T-helper 17 cell (primary cell): ENCODE results near the gene GNS. TPM values are rescaled to one million over a fixed set of nuclear protein-coding genes. Genes with fewer than 3 reads are reported as not detected.
"Not testable (repeated sequence)": the region's sequence is repeated elsewhere in the genome, so short reads cannot be mapped to it uniquely, and the experiment has no call there.

Experiments
- ATAC-seq: fragments of 150-1000 bp; cut with Tn5 transposase; 2 replicates; pipeline ENCODE4 v1.10.0; 2021; ENCODE audit warnings: mild to moderate bottlenecking, moderate library complexity
- DNase-seq, 3 donors: peaks; one replicate each; pipeline versions ENCODE4 v3.0.0 to v3.0.0-alpha.2; 2020 to 2021
- H3K9me3 ChIP-seq: one replicate; pipeline ENCODE4 v1.7.0; 2013; ENCODE audit warnings: low read length, mild to moderate bottlenecking; ENCODE audit not compliant: control insufficient read depth, poor library complexity, severe bottlenecking
- H3K27ac Mint-ChIP-seq: one replicate; pipeline ENCODE4 v1.8.0; 2022; ENCODE audit warnings: mild to moderate bottlenecking, moderate library complexity, mixed read lengths
- H3K27me3 Mint-ChIP-seq: one replicate; pipeline ENCODE4 v1.8.0; 2022; ENCODE audit warnings: mixed read lengths
- H3K36me3 Mint-ChIP-seq: one replicate; pipeline ENCODE4 v1.8.0; 2022; ENCODE audit warnings: low read depth, mixed read lengths
- H3K4me1 Mint-ChIP-seq: one replicate; pipeline ENCODE4 v1.8.0; 2022; ENCODE audit warnings: mild to moderate bottlenecking, mixed read lengths
- H3K4me3 Mint-ChIP-seq: one replicate; pipeline ENCODE4 v1.8.0; 2022; ENCODE audit warnings: mild to moderate bottlenecking, moderate library complexity, mixed read lengths
- total RNA-seq, 4 donors: library from RNA in 2 of 4; stranded (reverse) in 2 of 4; gene quantifications; one replicate each; pipeline ENCODE4 v1.2.3 and lab custom pipeline; 2022 to 2026

Gene GNS
- total RNA-seq, 2 donors from 2014 or later: 21.0 to 22.4 TPM

DNA sequence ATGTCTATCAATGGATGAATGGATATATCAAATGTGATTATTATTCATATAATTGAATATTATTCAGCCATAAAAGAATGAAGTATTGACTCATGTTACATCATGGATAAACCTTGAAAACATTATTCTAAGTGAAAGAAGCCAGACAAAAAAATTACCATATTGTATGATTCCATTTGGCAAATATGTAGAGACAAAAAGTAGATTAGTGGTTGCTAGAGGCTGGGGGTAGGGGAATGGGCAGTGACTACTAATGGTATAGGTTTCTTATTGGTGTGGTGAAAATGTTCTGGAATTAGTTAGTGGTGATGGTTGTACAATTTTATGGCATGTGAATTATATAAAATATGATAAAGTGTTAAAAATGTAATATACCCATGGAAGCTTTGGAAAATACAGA lies 31.8 kb upstream of the GNS start:
- H3K9me3 ChIP-seq: no peaks in the 10 kb centered on the region
- H3K27ac Mint-ChIP-seq: no peak overlapping the region
- ATAC-seq: no peak
- peaks cover 5% of the 10 kb centered on the region for H3K36me3 Mint-ChIP-seq
- H3K4me1 Mint-ChIP-seq: no peaks in the 10 kb centered on the region
- H3K4me3 Mint-ChIP-seq: no peak overlapping the region
- H3K27me3 Mint-ChIP-seq: peaks cover 23% of the 10 kb centered on the region
- DNase-seq: no peak

DNA sequence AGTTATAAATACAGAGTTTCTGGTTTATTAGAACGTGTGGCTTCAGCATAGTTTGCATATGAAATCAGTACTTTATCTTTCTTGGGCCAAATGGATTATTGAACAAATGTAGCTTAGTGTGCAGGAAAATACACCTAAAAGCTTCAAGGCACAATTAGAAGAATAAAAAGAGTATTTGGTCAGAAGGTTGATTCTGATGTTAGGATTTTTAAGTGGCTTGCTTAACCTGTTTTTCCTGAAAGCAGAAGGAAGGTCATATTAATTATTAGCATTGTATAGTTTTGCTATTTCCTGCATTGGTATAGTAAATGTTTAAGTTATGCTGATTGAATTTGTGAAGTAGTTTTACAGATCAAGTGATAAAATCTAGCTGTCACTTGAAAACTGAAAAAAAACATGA lies 31.0 kb upstream of the GNS start:
- Mint-ChIP-seq H3K27ac (no peak overlapping the region), H3K4me1 (no peaks in the 10 kb centered on the region), H3K36me3 (peaks cover 5% of the 10 kb centered on the region), H3K27me3 (peaks cover 28% of the 10 kb centered on the region), H3K4me3 (no peak overlapping the region)
- no peak for DNase-seq
- H3K9me3 ChIP-seq: no peaks in the 10 kb centered on the region
- no peak for ATAC-seq

DNA sequence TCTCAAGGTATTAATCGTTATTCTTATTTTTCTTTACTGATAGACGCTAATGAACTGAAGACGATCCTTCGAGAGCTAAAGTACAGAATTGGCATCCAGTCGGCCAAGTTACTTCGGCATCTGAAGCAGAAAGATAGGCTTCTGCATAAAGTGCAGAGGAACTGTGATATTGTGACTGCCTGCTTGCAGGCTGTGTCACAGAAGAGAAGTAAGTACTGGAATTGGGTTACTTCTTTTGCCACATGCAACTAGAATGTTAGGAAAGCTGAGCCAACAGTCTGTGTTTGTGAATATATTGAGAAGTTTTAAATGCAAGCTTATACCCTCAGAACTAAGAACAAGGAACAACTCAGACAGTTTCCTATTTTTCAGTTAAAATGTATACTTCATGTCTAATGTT lies 26.6 kb upstream of the GNS start:
- peak overlapping the region; percentile 12 for H3K4me3 Mint-ChIP-seq
- no peak for ATAC-seq
- H3K36me3 Mint-ChIP-seq: peaks cover 4% of the 10 kb centered on the region
- H3K4me1 Mint-ChIP-seq: peaks cover 12% of the 10 kb centered on the region
- no peaks in the 10 kb centered on the region for H3K9me3 ChIP-seq
- no peak overlapping the region for H3K27ac Mint-ChIP-seq
- H3K27me3 Mint-ChIP-seq: peaks cover 44% of the 10 kb centered on the region
- DNase-seq: no peak

DNA sequence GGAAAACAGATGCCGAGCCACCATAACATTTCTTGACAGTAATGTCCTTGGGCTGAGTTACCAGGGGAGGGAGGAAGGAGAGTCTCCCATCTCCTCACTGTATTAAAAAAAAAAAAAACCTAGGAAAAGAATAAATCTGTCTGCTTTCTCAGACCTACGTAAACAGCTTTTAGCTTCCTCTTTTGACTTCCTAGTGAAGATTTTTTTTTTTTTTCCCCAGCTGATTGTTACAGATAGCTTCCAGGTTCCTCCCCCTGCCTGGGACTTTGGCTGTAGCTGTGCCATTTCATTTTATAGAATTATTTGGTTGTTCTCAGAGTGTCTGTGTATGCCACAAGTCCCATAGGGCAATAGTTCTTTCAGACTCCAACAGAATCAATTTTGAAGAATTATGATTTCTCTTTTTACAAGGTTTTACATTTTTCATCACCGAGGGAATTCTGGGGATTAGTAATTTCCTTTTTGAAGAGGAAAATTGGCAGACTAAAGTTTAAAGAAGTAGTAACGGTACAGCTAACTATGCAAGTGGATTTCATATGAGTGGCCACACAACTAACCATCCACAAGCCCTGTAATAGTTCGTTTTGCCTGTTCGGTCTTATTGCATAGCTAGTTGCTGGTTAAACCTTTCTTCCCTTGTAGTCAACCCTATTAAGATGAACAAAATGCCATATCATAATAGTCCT lies 23.1 kb upstream of the GNS start:
- DNase-seq (no peak), ATAC-seq (no peak)
- H3K4me3 Mint-ChIP-seq: peak overlapping the region; percentile 92
- H3K9me3 ChIP-seq: no peaks in the 10 kb centered on the region
- H3K4me1 Mint-ChIP-seq: peaks cover 12% of the 10 kb centered on the region
- peaks cover 7% of the 10 kb centered on the region for H3K36me3 Mint-ChIP-seq
- peaks cover 48% of the 10 kb centered on the region for H3K27me3 Mint-ChIP-seq
- H3K27ac Mint-ChIP-seq: no peak overlapping the region

DNA sequence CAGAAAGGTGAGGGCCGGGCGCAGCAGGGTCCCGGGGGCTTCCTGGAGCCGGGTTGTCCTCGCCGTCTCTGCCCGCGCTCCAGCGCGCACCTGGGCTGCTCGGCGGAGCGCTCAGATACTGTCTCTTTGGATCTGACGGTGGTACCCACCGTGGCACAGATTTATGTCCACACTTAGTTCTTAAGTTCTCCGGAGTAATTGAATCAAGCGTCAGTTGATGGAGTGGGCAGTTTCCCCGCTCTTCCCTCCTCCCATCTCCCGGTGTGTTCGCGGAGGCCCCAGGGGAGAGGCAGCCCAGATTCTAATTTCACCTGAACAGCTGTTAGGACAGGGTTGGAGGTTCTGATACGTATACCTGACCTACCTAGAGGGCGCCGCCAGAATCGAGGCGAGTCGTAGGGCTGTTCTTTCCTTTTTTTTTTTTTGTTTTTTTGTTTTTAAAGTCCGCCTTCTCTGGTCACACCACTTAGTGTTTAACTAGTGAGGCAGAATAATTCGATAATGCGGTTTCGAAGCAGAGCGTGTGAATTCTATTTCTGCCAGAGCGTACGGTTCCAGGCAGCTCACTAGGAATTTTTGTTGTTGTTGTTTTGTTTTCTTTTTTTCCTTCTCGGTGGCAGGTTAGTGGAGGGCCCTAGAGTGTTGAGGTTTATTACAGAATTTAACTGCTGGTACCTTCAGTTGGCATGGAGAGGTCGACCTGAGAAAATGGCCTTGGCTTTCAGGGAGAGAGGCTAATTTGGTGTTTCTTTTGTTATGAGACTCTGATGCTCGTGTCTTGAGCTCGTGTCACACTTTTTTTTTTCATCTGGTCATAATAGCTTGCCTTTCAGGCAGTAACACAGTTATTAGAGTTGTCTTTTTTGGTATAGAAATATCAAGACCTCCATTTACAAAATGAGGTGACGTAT lies 22.3 kb upstream of the GNS start:
- no peak overlapping the region for H3K27ac Mint-ChIP-seq
- H3K4me3 Mint-ChIP-seq: peak overlapping the region; percentile 92
- peaks cover 48% of the 10 kb centered on the region for H3K27me3 Mint-ChIP-seq
- H3K9me3 ChIP-seq: no peaks in the 10 kb centered on the region
- ATAC-seq (peak; percentile 57), DNase-seq (no peak)
- peaks cover 12% of the 10 kb centered on the region for H3K4me1 Mint-ChIP-seq
- peaks cover 7% of the 10 kb centered on the region for H3K36me3 Mint-ChIP-seq

DNA sequence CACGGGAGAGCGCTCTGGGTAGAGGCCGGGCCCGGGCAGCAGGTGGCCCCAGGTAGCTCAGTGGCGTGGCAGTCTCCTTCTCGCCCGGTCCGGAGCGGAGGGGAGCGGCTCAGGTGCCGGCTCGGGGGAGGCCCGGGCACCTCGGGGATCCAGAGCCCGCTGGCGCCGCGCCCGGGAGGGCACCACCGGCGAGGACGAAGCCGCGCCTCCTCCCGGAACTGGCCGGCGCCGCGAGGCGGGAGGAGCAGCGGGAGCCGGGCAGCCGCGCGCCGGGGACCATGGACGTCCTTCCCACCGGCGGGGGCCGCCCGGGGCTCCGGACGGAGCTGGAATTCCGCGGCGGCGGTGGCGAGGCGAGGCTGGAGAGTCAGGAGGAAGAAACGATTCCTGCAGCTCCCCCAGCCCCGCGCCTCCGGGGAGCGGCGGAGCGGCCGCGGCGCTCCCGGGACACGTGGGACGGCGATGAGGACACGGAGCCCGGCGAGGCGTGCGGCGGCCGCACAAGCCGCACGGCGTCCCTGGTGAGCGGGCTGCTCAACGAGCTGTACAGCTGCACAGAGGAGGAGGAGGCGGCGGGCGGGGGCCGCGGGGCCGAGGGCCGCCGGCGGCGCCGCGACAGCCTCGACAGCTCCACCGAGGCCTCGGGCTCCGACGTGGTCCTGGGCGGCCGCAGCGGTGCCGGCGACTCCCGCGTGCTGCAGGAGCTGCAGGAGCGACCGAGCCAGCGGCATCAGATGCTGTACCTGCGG lies 21.5 kb upstream of the GNS start:
- peaks cover 4% of the 10 kb centered on the region for H3K9me3 ChIP-seq
- peak overlapping the region; percentile 92 for H3K4me3 Mint-ChIP-seq
- H3K4me1 Mint-ChIP-seq: peaks cover 12% of the 10 kb centered on the region
- peaks cover 7% of the 10 kb centered on the region for H3K36me3 Mint-ChIP-seq
- ATAC-seq: peak; percentile 64
- DNase-seq: peak in 1 of 3 donors; percentile 18
- no peak overlapping the region for H3K27ac Mint-ChIP-seq
- H3K27me3 Mint-ChIP-seq: peaks cover 47% of the 10 kb centered on the region

DNA sequence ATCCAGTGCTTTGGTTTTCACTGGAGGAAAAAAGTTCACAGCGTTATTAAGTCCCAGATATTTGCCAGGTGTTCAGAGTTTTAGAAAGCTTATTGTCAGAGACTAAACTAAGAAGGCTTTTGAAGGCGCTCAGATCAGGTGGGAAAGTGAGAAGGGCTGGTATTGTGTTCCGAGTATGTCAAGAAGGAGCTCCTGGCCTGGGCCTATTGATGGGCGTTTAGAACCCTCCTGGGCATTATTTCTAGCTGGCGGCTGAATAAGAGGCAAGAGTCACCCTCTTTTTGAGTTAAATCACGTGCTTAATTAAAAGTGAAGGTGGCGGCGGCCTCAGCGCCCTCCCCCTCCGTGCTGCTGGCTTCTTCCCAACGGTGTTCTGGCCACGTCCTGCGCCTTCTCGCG lies 20.9 kb upstream of the GNS start:
- H3K9me3 ChIP-seq: peaks cover 8% of the 10 kb centered on the region
- DNase-seq: no peak
- ATAC-seq: no peak
- peaks cover 43% of the 10 kb centered on the region for H3K27me3 Mint-ChIP-seq
- H3K36me3 Mint-ChIP-seq: peaks cover 7% of the 10 kb centered on the region
- peak overlapping the region; percentile 82 for H3K4me3 Mint-ChIP-seq
- no peak overlapping the region for H3K27ac Mint-ChIP-seq
- H3K4me1 Mint-ChIP-seq: peaks cover 12% of the 10 kb centered on the region

DNA sequence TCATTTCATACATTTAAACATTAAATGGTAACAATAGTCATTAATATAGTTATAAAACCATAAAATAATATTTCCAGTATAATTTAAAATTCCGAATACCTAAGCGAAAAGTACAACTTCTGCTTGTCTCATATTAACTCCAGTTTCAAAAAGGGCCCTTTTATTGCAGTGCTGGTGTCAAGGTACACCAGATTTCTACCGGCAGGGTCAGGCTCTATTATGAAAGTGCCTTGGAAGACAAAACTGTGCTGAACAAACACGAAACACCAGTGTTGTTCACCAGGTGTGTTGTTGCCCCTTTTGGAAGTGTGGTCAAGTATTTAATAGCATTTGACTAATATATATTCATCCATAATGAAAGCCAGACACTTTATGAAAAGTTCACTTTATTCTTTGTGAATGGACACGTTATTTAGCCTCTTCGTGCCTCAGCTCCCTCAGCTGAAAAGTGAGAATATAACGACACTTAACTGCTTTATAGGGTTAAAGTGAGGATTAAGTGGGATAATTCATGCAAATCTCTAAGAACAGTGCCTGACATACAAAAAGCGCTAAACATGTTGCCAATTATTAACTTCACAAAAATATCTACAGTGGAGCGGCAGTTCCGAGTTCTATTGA lies 20.3 kb upstream of the GNS start:
- H3K27ac Mint-ChIP-seq: no peak overlapping the region
- H3K9me3 ChIP-seq: peaks cover 8% of the 10 kb centered on the region
- peaks cover 41% of the 10 kb centered on the region for H3K27me3 Mint-ChIP-seq
- DNase-seq (no peak), ATAC-seq (no peak)
- peaks cover 7% of the 10 kb centered on the region for H3K36me3 Mint-ChIP-seq
- H3K4me3 Mint-ChIP-seq: peak overlapping the region; percentile 82
- H3K4me1 Mint-ChIP-seq: peaks cover 12% of the 10 kb centered on the region

DNA sequence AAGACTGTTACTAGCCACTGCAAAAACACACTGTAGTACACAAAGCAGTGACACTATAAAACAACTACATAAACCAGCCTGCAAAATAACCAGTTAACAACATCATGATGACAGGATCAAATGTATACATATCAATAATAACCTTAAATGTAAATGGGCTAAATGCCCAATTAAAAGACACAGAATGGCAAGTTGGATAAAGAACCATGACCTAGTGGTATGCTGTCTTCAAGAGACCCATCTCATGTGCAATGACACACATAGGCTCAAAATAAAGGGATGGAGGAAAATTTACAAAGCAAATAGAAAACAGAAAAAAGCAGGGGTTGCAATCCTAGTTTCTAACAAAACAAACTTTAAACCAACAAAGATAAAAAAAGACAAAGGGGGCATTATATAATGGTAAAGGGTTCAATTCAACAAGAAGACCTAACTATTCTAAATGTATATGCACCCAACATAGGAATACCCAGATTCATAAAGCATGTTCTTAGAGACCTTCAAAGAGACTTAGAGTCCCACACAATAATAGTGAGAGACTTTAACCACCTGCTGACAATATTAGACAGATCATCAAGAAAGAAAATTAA lies 16.0 kb upstream of the GNS start:
- ATAC-seq, H3K36me3 Mint-ChIP-seq, H3K27ac Mint-ChIP-seq, DNase-seq, H3K4me3 Mint-ChIP-seq, H3K4me1 Mint-ChIP-seq: not testable (repeated sequence)
- peaks cover 20% of the 10 kb centered on the region for H3K27me3 Mint-ChIP-seq
- peaks cover 12% of the 10 kb centered on the region for H3K9me3 ChIP-seq

DNA sequence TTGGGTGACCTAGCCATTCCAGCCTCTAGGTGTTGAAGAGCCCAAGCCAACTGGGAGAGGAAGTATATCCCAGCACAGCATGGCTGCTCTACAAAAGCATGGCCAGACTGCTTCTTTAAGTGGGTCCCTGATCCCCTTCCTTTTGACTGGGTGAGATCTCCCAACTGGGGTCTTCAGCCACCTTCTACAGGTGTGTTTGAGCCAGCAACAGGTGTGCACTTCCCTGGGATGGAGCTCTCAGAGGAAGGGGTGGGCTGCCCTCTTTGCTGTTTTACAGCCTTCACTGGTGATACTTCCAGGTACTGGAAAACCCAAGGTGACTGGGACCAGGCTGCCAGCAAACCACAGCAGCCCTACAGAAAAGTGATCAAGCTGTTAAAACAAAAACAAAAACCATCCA lies 14.2 kb upstream of the GNS start:
- peaks cover 14% of the 10 kb centered on the region for H3K27me3 Mint-ChIP-seq
- no peak for ATAC-seq
- no peaks in the 10 kb centered on the region for H3K4me1 Mint-ChIP-seq
- no peak overlapping the region for H3K27ac Mint-ChIP-seq
- H3K36me3 Mint-ChIP-seq: peaks cover 2% of the 10 kb centered on the region
- no peak for DNase-seq
- peaks cover 12% of the 10 kb centered on the region for H3K9me3 ChIP-seq
- H3K4me3 Mint-ChIP-seq: no peak overlapping the region

DNA sequence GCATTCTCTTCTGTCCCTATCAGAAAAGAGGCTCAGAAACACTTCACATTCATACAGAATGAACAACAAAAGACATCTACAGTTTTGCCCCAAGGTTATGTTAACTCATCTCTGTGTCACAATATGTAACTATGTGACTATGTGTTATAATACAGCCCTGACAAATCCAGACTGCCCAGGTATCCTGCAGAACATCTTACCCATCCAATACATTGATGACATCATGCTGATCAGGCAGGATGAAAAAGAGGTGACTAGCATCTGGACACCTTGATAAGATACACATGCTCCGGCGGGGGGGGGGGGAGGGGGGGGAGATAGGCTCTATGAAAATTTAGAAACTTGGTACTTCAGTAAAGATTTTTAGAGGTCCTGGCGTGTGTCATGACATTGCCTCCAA lies 8.3 kb upstream of the GNS start:
- peaks cover 10% of the 10 kb centered on the region for H3K27me3 Mint-ChIP-seq
- no peaks in the 10 kb centered on the region for H3K36me3 Mint-ChIP-seq
- no peaks in the 10 kb centered on the region for H3K9me3 ChIP-seq
- DNase-seq: no peak
- no peak overlapping the region for H3K4me3 Mint-ChIP-seq
- H3K4me1 Mint-ChIP-seq: no peaks in the 10 kb centered on the region
- no peak for ATAC-seq
- no peak overlapping the region for H3K27ac Mint-ChIP-seq

DNA sequence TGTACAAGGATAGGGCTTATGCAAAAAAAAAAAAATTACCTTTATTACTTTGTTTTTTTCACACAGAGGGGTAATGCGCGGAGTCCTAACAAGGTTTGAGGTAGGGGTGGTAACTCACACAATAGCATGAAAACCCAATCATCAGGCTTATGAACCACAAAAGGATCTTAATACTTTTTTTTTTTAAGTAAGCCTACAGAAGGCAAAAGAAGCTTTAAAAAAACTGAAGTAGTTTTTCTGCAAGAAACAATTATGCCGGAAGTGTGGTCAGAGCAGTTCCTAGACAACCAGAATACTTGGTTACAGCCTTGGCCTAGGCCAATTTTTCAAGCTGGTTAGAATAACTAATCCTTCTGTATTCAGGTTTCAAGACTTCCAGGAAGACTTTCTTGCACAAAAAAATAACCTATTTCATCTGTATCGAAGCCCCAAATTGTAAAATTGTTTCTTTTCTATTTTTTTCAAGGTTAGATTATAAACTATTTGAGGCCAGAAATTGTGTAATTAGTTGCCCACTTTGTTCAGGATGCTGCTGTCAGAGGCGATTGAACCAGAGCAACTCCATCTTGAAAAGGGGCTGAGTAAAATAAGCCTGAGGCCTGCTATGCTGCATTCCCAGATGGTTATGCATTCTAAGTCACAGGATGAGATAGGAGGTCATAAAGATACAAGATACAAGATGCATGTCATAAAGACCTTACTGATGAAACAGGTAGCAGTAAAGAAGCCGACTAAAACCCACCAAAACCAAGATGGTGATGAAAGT lies 1.8 kb upstream of the GNS start:
- H3K9me3 ChIP-seq: no peaks in the 10 kb centered on the region
- ATAC-seq (no peak), DNase-seq (no peak)
- Mint-ChIP-seq H3K27me3 (no peaks in the 10 kb centered on the region), H3K4me3 (no peak overlapping the region), H3K4me1 (peaks cover 26% of the 10 kb centered on the region), H3K36me3 (no peaks in the 10 kb centered on the region), H3K27ac (no peak overlapping the region)
